Left renal pelvis (tissue), 4 donors: ENCODE measurements around the gene XAGE1B. TPM values are rescaled to one million over a fixed set of nuclear protein-coding genes. Genes with fewer than 3 reads are reported as not detected.
"Not testable (repeated sequence)": the region's sequence is repeated elsewhere in the genome, so short reads cannot be mapped to it uniquely, and the experiment has no call there.

Source experiments
- DNase-seq, 4 donors: peaks; one replicate each; pipeline ENCODE4 v3.0.0-alpha.2; 2013; ENCODE audit warnings: low read depth in 4 of 4, low spot score in 3 of 4
- polyA plus RNA-seq, 4 donors: library from polyadenylated mRNA; unstranded; fragments of 120-200 nt; gene quantifications; one replicate each; pipeline ENCODE4 v1.2.1, GENCODE V29; 2013; ENCODE audit not compliant: insufficient read length in 4 of 4

The XAGE1B gene, protein sequence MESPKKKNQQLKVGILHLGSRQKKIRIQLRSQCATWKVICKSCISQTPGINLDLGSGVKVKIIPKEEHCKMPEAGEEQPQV
- polyA plus RNA-seq, result not detected

DNA sequence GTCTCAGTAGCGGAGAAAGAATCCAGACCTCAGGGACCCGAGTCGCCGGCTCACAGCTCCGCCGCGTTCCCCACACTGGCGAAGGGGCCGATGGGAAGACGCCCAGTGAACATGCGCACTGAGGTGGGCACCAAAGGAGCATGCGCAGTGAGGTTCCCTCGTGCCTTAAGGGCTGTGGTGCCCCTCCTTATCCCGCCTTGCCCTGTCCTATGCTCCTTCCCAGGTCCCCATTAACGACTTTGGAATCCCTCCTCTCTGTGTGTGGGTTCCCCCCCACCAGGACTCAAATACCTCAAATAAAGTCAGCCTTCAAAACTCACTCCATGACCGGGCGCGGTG, at the start of gene XAGE1B:
TSS of gene XAGE1B (minus strand) at position 77 of the 339 bp plus-strand sequence. CDS start 1,536 bp downstream, outside the sequence.
- not testable (repeated sequence) for DNase-seq

DNA sequence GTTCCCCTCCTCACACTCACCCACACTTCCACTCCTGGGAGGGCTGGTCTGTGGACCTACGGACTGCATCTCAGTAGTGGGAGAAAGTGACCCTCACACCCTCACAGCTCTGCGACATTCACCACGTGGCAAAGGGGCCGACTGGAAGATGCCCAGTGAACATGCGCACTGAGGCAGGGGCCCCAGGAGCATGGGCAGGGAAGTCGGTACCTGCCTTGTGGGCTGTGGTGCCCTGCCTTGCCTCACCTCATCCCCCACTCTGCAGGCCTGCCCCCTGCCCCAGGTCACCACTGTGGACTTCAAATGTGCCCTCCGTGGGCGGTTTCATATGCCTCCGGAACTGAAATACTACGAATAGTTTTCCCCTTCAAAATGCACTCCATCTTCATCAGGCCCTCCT, 46.2 kb upstream of the XAGE1B start:
- DNase-seq, result no peak

DNA sequence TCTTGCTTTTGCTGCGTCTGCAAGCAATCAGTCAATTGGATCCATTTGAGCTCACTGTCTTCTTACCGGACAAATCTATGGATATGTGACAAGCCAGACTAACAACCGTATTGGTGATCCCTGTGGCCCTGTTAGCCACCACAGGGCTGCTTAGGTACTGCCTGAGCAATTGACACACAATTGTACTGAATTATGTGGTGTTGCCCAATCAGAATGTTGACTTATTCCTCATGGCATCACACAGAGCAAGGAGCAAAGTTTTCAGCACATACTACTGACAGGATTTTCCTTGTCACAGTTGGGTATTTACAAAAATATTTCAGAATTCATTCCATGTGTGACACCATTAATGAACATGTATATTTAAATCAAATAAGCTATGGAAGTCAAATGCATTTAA, 41.3 kb upstream of the XAGE1B start:
- no peak for DNase-seq

DNA sequence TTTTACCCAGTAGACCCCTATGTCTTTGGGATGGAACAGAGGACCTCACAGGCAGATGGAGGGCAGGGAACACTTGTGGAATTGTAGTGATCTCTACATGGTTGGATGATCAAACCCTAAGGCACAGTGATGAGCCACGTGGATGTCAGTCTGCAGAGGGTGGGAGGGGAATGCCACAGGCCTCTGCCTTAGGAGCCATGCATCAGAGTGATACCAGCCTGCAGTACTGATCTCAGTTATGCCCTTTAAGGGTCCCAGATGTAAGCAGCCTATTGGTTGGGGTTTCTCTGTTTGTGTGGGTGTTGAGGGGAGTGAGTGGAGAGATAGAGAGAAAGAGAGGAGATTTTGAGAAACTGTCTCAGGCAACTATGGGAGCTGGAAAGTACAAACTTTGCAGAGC, 39.9 kb upstream of the XAGE1B start:
- DNase-seq, result no peak

DNA sequence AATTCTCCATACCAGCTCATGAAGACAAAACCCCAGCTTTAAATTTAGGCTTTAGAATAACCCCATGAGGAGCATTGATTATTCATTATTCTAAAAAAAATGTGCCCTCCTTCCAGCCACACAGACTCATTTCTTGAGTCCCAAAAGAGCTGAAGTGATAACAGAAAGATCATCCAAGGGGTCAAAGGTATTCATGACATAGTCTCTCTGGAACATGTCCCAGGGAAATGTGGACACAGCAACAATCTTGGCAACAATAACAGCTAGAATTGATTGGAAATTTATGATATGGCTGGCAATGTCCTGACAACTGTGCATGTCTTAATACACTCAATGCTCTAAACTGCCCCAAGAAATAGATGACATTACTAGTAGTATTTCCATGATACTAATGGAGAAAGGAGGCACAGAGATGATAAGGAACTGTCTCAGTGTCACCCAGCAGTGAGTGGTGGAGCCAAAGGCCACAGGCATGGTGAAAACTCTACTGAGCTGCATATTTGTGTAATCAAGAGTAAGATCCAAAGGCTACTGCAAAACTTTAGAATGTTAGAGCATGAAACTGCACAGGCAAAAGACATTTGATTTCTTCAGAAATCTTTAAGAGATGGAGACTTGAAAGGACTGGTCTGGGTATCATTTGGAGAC, 37.3 kb upstream of the XAGE1B start:
- no peak for DNase-seq

DNA sequence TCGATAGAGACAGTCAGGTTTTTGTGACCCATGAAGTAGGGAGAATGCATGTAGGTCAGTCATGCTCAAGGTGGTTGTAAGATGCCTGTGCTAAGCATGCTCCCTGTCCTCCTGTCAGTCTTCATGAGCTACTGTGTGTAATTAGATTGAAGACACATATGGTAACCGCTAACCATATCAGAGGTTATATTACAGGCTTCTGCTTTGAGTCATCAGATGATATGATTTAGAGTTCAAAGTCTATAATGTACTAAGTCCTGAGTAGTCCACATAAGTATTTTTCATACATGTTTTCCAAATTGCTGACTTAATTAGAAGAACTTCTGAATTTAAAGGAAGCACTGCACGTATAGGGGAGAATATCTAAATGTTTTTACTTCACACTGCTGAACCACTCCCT, 31.9 kb upstream of the XAGE1B start:
- not testable (repeated sequence) for DNase-seq

DNA sequence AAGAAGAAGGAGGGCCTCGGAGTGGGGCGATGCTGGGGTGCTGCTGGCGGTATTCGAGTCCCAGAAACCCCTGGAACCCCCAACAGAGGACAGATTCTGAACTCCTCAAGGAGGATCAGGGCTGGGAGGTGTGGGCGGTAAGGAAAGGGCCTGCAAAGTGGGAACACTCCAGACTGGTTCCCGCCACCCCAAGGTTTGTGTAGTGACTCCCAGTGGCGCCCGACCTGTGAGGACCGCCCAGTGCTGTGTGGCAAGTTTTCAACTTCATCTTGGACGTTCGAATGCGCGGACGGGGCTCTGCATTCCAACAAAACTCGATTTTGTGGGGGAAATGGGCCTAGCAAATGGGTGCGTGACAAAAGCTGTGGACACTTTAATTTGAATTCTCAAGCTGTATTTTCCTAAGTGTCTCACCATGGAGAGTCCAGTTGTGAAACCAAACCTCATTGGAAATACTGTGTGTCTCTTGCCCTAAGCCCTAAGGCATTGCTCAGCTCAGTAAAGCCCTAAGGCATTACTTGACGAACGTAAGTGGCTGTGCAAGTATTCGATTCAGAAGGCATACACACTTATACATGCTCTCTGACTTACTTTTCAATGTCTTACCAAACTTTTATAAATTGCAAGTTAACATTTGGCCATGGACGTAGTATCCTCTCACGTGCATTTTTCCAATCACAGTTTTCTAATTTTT, 27.4 kb upstream of the XAGE1B start:
- no peak for DNase-seq

DNA sequence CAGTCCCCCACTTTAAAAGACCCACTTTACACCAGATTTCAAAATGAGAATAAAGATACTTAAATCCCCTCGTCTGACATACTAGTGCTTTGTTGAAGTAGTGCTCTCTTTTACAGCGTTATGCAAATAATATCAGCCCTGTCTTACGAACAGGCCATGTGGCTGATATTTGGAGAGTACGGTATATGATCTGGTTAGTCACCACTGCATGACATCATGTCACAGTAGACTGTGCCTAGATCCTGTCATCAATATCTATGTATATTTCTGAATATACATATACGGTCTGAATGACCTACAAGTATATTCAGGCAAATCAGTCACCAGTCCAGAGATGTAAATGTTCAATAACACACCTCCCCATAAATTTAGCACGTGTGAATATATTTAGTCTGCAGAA, 25.4 kb upstream of the XAGE1B start:
- DNase-seq, result no peak

DNA sequence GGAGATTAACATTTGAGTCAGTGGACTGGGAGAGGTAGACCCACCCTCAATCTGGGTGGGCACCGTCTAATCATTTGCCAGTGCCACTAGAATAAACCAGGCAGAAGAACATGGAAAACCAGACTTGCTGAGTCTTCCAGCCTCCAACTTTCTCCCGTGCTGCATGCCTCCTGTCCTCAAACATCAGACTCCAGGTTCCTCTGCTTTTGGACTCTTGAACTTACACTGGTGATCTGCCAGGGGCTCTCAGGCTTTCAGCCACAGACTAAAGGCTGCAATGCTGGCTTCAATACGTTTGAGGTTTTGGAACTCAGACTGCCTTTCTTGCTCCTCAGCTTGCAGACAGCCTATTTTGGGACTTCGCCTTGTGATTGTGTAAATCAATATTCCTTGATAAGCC, 24.2 kb upstream of the XAGE1B start:
- not testable (repeated sequence) for DNase-seq

DNA sequence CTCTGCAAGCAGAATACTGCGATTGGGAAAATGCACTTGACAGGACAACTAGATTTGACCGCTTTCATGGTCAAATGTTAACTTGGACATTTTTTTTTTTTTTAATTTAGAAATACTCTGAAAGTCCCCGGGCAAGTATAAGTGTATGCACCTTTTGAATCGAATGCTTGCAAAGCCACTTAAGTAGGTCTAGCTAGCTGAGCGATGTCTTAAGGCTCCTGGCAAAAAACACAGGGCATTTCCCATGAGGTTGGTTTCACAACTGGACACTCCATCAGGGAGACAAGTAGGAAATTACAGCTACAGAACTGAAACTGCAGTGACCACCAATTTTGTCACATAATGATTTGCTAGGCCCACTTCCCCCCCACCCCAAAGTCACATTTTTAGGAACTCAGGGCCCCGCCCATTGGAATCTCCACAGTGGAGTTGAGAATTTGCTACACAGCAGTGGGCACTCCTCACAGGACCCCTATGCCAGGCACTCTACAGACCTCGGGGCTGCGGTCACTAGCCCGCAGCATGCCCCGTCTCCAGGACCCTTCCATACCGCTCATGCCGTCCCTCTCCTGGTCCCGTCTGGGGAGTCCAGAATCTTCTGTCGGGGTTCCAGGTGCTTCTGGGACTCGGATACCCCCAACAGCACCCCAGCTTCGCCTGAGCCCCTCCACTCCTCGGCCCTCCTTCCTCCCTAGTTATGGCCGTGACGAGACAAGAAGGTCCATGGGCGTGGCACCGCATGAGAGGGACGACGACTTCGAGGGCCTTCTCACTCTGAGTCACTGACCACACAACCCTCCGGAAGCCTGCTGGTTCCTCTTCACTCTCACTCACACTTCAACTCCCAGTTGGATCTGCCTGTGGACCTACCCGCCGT, 515 bp downstream of the XAGE1B start:
- not testable (repeated sequence) for DNase-seq

DNA sequence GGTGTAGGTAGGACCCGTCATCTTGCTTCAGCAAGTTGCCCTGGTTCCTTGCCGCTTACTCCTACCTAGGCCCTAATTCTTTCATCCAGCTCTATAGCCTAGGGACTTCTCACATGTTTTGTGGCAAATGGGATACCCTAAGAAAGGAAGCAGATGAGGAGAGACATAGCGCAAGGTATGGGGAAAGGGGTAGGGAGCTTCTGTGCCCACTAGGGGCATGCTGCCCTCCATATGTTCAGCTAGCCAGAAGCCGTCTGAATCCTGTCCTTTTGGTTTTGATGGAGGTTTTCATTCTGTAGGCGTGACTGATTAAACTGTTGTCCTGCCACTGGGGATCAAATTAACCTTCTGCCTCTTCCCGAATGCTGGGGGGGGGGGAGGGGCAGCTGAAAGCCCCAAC, 5.7 kb downstream of the XAGE1B start:
- not testable (repeated sequence) for DNase-seq

DNA sequence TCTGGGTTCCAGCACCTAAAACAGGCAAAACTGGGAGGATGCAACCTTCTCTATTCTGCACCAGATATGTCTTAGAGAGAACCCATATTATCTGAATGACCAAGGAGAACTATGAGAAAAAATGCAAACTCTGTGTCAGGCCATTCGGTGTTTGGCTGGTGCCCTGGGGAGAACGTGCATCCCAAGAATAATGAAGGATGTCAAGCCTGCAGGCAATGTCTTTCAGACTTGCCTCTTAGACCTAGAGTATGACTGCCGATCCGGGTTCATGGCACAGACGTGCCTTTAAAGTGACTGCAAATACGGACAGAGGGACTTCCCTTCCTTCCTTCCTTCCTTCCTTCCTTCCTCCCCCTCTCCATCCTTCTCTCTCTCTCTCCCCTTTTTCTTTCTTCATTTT, 6.9 kb downstream of the XAGE1B start:
- no peak for DNase-seq

DNA sequence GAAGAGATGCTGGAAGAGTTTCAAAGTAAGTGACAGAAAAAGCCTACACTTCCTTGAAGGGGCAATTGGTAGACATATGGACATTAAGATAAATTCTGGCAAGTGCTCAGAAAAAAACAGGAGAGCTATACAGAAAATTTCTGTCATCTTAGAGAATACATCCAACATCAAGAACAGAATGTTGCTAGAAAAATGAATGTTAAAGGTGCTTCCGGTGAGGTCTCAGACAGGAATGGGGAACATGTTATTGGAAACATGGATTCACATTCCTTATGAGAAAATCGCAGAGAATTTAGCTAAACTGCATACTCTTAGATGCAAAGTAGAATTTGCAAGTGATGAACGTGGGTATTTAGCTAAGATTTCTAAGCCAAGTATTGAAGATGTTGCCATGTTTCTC, 9.5 kb downstream of the XAGE1B start:
- no peak for DNase-seq

DNA sequence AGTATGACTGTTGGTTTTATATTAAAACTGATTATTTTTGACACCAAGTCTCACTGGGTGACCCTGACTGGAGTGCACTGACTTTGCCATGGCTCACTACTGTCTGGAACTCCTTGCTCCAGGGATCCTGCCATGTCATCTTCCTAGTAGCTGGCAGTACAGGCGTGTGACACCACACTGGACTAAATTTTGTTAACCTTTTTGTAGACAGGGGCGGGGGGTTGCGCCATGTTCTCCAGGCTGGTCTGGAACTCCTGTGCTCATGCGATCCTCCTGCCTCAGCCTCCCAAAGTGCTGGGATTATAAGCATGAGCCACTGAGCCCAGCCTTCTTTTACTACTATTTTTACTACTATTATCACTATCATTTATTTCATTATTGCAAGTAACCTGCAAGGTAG, 12.3 kb downstream of the XAGE1B start:
- DNase-seq, result no peak

DNA sequence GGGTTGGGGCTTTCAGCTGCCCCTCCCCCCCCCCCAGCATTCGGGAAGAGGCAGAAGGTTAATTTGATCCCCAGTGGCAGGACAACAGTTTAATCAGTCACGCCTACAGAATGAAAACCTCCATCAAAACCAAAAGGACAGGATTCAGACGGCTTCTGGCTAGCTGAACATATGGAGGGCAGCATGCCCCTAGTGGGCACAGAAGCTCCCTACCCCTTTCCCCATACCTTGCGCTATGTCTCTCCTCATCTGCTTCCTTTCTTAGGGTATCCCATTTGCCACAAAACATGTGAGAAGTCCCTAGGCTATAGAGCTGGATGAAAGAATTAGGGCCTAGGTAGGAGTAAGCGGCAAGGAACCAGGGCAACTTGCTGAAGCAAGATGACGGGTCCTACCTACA, 15.5 kb downstream of the XAGE1B start:
- DNase-seq, result not testable (repeated sequence)

DNA sequence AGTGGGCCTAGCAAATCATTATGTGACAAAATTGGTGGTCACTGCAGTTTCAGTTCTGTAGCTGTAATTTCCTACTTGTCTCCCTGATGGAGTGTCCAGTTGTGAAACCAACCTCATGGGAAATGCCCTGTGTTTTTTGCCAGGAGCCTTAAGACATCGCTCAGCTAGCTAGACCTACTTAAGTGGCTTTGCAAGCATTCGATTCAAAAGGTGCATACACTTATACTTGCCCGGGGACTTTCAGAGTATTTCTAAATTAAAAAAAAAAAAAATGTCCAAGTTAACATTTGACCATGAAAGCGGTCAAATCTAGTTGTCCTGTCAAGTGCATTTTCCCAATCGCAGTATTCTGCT, 20.5 kb downstream of the XAGE1B start:
- DNase-seq, result not testable (repeated sequence)

DNA sequence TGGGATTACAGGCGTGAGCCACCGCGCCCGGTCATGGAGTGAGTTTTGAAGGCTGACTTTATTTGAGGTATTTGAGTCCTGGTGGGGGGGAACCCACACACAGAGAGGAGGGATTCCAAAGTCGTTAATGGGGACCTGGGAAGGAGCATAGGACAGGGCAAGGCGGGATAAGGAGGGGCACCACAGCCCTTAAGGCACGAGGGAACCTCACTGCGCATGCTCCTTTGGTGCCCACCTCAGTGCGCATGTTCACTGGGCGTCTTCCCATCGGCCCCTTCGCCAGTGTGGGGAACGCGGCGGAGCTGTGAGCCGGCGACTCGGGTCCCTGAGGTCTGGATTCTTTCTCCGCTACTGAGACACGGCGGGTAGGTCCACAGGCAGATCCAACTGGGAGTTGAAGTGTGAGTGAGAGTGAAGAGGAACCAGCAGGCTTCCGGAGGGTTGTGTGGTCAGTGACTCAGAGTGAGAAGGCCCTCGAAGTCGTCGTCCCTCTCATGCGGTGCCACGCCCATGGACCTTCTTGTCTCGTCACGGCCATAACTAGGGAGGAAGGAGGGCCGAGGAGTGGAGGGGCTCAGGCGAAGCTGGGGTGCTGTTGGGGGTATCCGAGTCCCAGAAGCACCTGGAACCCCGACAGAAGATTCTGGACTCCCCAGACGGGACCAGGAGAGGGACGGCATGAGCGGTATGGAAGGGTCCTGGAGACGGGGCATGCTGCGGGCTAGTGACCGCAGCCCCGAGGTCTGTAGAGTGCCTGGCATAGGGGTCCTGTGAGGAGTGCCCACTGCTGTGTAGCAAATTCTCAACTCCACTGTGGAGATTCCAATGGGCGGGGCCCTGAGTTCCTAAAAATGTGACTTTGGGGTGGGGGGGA, 21.1 kb downstream of the XAGE1B start, which contains the start of gene XAGE1A:
TSS of gene XAGE1A (plus strand) at position 264 of the 874 bp plus-strand sequence. CDS start 1,554 bp downstream, outside the sequence.
- not testable (repeated sequence) for DNase-seq

DNA sequence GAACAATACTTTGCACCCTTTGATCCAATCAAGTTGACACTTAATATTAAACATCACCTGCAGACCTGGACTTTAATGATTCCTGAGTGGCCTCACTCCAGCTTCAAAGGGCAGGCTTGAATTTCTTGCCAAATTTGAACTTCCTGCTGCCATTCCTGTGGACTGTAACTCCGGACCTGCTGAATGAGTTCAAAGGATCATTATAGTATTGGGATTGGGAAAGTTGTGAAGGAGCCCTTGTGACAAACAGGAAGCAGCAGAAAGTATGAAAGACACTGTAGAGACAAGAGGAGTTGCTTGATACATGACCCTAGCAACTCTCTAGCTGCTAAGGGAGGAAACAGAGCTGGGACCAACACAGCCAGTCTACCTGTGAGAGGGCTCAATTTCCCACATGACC, 45.6 kb downstream of the XAGE1B start:
- not testable (repeated sequence) for DNase-seq
